H1 (cell line): ENCODE data around the gene TIFAB. TPM values are rescaled to one million over a fixed set of nuclear protein-coding genes. Genes with fewer than 3 reads are reported as not detected.

Experiments used
- CTCF ChIA-PET: fragments of 300-600 bp; sonication (Branson Sonifier 250); formaldehyde crosslinking; loops from one replicate; lab custom pipeline; 2021; ENCODE audit not compliant: partially characterized antibody; lab: Charles Lee
- POLR2A ChIA-PET: fragments of 300-600 bp; sonication (Branson Sonifier 250); formaldehyde crosslinking; loops from one replicate; lab custom pipeline; 2021; ENCODE audit warnings: inconsistent platforms; ENCODE audit not compliant: partially characterized antibody; lab: Charles Lee
- DNase-seq, 2 experiments: peaks; one replicate each; pipeline versions ENCODE4 v3.0.0 to v3.0.0-alpha.2; 2010 to 2022; ENCODE audit warnings: low spot score in 2 of 2, low read depth in 1 of 2, mixed read lengths in 1 of 2
- FAIRE-seq: peaks from 2 replicates; lab custom pipeline; 2011; peaks lifted over from hg19 to GRCh38; lab: Jason Lieb, UNC
- H2AFZ ChIP-seq: 2 replicates; pipeline ENCODE4 v1.8.1; 2012; ENCODE audit warnings: low read length, inconsistent platforms
- H2AK5ac ChIP-seq: 2 replicates; pipeline ENCODE4 v1.6.1; 2013; ENCODE audit warnings: low read depth, low read length
- H2BK120ac ChIP-seq: replicated peaks from 2 replicates; pipeline ENCODE3; 2013; ENCODE audit warnings: low read depth, low read length, inconsistent platforms
- H2BK12ac ChIP-seq: 2 replicates; pipeline ENCODE4 v1.6.1; 2013; ENCODE audit warnings: low read depth, low read length
- H2BK15ac ChIP-seq: 2 replicates; pipeline ENCODE4 v1.6.1; 2013; ENCODE audit warnings: low read length
- H2BK20ac ChIP-seq: 2 replicates; pipeline ENCODE4 v1.6.1; 2013; ENCODE audit warnings: low read length
- H2BK5ac ChIP-seq: 2 replicates; pipeline ENCODE4 v1.6.1; 2013; ENCODE audit warnings: low read depth, low read length
- H3K14ac ChIP-seq: 2 replicates; pipeline ENCODE4 v1.6.1; 2013; ENCODE audit warnings: inconsistent platforms; ENCODE audit not compliant: insufficient read length
- H3K18ac ChIP-seq: 2 replicates; pipeline ENCODE4 v1.6.1; 2013; ENCODE audit warnings: low read length; ENCODE audit errors: extremely low read depth
- H3K23ac ChIP-seq: 2 replicates; pipeline ENCODE4 v1.6.1; 2013; ENCODE audit warnings: inconsistent platforms; ENCODE audit not compliant: insufficient read length
- H3K23me2 ChIP-seq: 2 replicates; pipeline ENCODE4 v1.6.1; 2013; ENCODE audit warnings: low read depth, low read length
- H3K27ac ChIP-seq: 2 replicates; pipeline ENCODE4 v1.6.1; 2011; ENCODE audit warnings: low read depth, low read length, inconsistent platforms
- H3K27me3 ChIP-seq, 4 experiments: replicated peaks in 1 of 4; 1 replicate in 1 of 4; 2 replicates in 3 of 4; pipeline versions ENCODE4 v1.6.1 to v1.8.1; 2011 to 2013; ENCODE audit warnings: low read length in 3 of 4, mild to moderate bottlenecking in 3 of 4, inconsistent platforms in 2 of 4, mixed read lengths in 2 of 4, moderate library complexity in 1 of 4; ENCODE audit not compliant: control insufficient read depth in 3 of 4, insufficient read depth in 3 of 4; ENCODE audit errors: extremely low read depth in 1 of 4
- H3K36me3 ChIP-seq, 4 experiments: 2 replicates each; pipeline versions ENCODE4 v1.6.1 to v1.8.1; 2011 to 2013; ENCODE audit warnings: mild to moderate bottlenecking in 4 of 4, low read length in 3 of 4, moderate library complexity in 2 of 4, control low read depth in 1 of 4, inconsistent platforms in 1 of 4; ENCODE audit not compliant: insufficient read depth in 4 of 4, control insufficient read depth in 2 of 4
- H3K4ac ChIP-seq: replicated peaks from 2 replicates; pipeline ENCODE3; 2013; ENCODE audit warnings: low read length, low read depth, mixed read lengths, inconsistent platforms; ENCODE audit not compliant: insufficient read length
- H3K4me1 ChIP-seq, 4 experiments: replicated peaks in 1 of 4; 1 replicate in 1 of 4; 2 replicates in 3 of 4; pipeline versions ENCODE4 v1.6.1 to v1.8.1; 2011 to 2013; ENCODE audit warnings: low read length in 3 of 4, inconsistent platforms in 2 of 4, mixed read lengths in 1 of 4; ENCODE audit not compliant: insufficient read depth in 4 of 4, control insufficient read depth in 3 of 4
- H3K4me2 ChIP-seq, 2 experiments: 2 replicates each; pipeline versions ENCODE4 v1.6.1 to v1.8.1; 2011 to 2013; ENCODE audit warnings: low read depth in 2 of 2, low read length in 2 of 2, control low read depth in 1 of 2, inconsistent platforms in 1 of 2, mild to moderate bottlenecking in 1 of 2; ENCODE audit not compliant: insufficient read depth in 1 of 2
- H3K4me3 ChIP-seq, 4 experiments: fragments of 200-600, 300-600 bp in 1 of 4; sonication (generic), shearing (Covaris generic), sonication (Bioruptor Twin) in 1 of 4; 2 replicates each; pipeline versions ENCODE4 v1.5.1 to v1.8.1; 2011 to 2016; ENCODE audit warnings: low read length in 4 of 4, low read depth in 3 of 4, control low read depth in 2 of 4, inconsistent platforms in 2 of 4, mild to moderate bottlenecking in 2 of 4, mixed read lengths in 1 of 4, moderate library complexity in 1 of 4; ENCODE audit not compliant: insufficient read depth in 2 of 4; ENCODE audit errors: extremely low read depth in 1 of 4
- H3K56ac ChIP-seq: replicated peaks from 2 replicates; pipeline ENCODE3; 2013; ENCODE audit warnings: low read depth, mild to moderate bottlenecking, mixed read lengths, low read length, inconsistent platforms; ENCODE audit not compliant: insufficient read length
- H3K79me1 ChIP-seq: 2 replicates; pipeline ENCODE4 v1.6.1; 2013; ENCODE audit warnings: low read depth, low read length, control low read depth
- H3K79me2 ChIP-seq, 2 experiments: 2 replicates each; pipeline versions ENCODE4 v1.6.1 to v1.8.1; 2012 to 2013; ENCODE audit warnings: low read length in 2 of 2, mild to moderate bottlenecking in 2 of 2, inconsistent platforms in 1 of 2; ENCODE audit not compliant: insufficient read depth in 2 of 2, control insufficient read depth in 1 of 2
- H3K9ac ChIP-seq, 4 experiments: replicated peaks in 1 of 4; 1 replicate in 1 of 4; 2 replicates in 3 of 4; pipeline versions ENCODE4 v1.6.1 to v1.8.1; 2011 to 2013; ENCODE audit warnings: low read depth in 3 of 4, low read length in 3 of 4, control low read depth in 2 of 4, mild to moderate bottlenecking in 2 of 4, moderate library complexity in 2 of 4, inconsistent platforms in 1 of 4; ENCODE audit errors: extremely low read depth in 1 of 4
- H3K9me3 ChIP-seq, 2 experiments: 2 replicates each; pipeline versions ENCODE4 v1.6.1 to v1.8.1; 2012 to 2013; ENCODE audit warnings: mild to moderate bottlenecking in 2 of 2, moderate library complexity in 2 of 2, control low read depth in 1 of 2, inconsistent platforms in 1 of 2, low read depth in 1 of 2, low read length in 1 of 2, mixed read lengths in 1 of 2; ENCODE audit not compliant: insufficient read depth in 2 of 2
- H4K20me1 ChIP-seq, 2 experiments: replicated peaks in 1 of 2; 2 replicates each; pipeline versions ENCODE3 to v1.8.1; 2011 to 2013; ENCODE audit warnings: inconsistent platforms in 2 of 2, low read length in 2 of 2, mild to moderate bottlenecking in 1 of 2; ENCODE audit not compliant: insufficient read depth in 2 of 2, control insufficient read depth in 1 of 2
- H4K5ac ChIP-seq: 2 replicates; pipeline ENCODE4 v1.6.1; 2013; ENCODE audit warnings: low read length, low read depth, mixed read lengths, inconsistent platforms; ENCODE audit not compliant: insufficient read length
- H4K8ac ChIP-seq: 2 replicates; pipeline ENCODE4 v1.8.0; 2013; ENCODE audit warnings: mild to moderate bottlenecking, moderate library complexity, low read length, inconsistent platforms; ENCODE audit not compliant: insufficient read depth; ENCODE audit errors: extremely low read depth
- H4K91ac ChIP-seq: replicated peaks from 2 replicates; pipeline ENCODE3; 2013; ENCODE audit warnings: low read length, mixed read lengths, inconsistent platforms; ENCODE audit not compliant: insufficient read length
- E2F6 ChIP-seq: IDR thresholded peaks from 2 replicates; pipeline ENCODE4 v1.6.1; 2012; ENCODE audit warnings: inconsistent platforms
- HDAC6 ChIP-seq: IDR thresholded peaks from one replicate; pipeline ENCODE4 v1.7.1; 2012; ENCODE audit warnings: low read depth, mild to moderate bottlenecking, inconsistent platforms, low read length, moderate library complexity
- WGBS, 2 experiments: shearing (Covaris generic) in 1 of 2; methylation state at CpG; one replicate each; pipeline versions ENCODE4 v1.1.6 to v1.1.7; 2013 to 2015; ENCODE audit warnings: low lambda C conversion rate in 2 of 2, mixed read lengths in 2 of 2, inconsistent platforms in 1 of 2, low coverage in 1 of 2, missing lambda C conversion rate in 1 of 2; ENCODE audit not compliant: insufficient replicate concordance in 2 of 2, insufficient coverage in 1 of 2, insufficient read length in 1 of 2; ENCODE audit errors: extremely low coverage in 1 of 2, missing lambda C conversion rate in 1 of 2; 5-methylcytosine and 5-hydroxymethylcytosine counted together
- polyA plus RNA-seq, 7 experiments: library from polyadenylated mRNA; depleted of rRNA in 3 of 7; stranded (reverse) in 5 of 7; unstranded in 2 of 7; fragments of >200 nt in 5 of 7; fragments of 200-250 nt in 2 of 7; gene quantifications; 1 replicate in 5 of 7; 2 replicates in 1 of 7; 4 replicates in 1 of 7; pipeline versions ENCODE4 v1.2.1 to v1.2.3, GENCODE V29; 2011 to 2013; ENCODE audit warnings: missing spikeins in 2 of 7, mixed read lengths in 2 of 7
- total RNA-seq: library from RNA; stranded (reverse); fragmentation: NEBNext Ultra II Directional; extraction: Animal tissue kit (Norgen Biotek cat#: 25700); gene quantifications from 2 replicates; pipeline ENCODE4 v1.2.1, GENCODE V29; 2021

The TIFAB gene
- total and polyA plus RNA-seq, 2 of the 8 experiments (the other 6 are each of a cell fraction or from before 2014, with no cell fraction given): not detected

GRCh38 chr5:135473956-135474670, 22.0 kb upstream of the TIFAB start:
- H4K8ac ChIP-seq: no peak overlapping the region
- no peak for TF ChIP-seq HDAC6
- 0 out of 2 replicates have a peak, but pooled peaks have one; percentile 27 for TF ChIP-seq E2F6
- H3K4me3 ChIP-seq: no peak overlapping the region
- no peak overlapping the region for H3K9ac ChIP-seq
- H3K79me2 ChIP-seq: no peaks in the 10 kb centered on the region
- H3K18ac ChIP-seq: no peak overlapping the region
- no peak overlapping the region for H3K23ac ChIP-seq
- H3K4me2 ChIP-seq: no peak overlapping the region
- DNase-seq (no peak), FAIRE-seq (no peak)
- H4K91ac ChIP-seq: no peak overlapping the region
- no peak overlapping the region for H2AFZ ChIP-seq
- H2BK20ac ChIP-seq: no peak overlapping the region
- H4K5ac ChIP-seq: no peak overlapping the region
- ChIA-PET POLR2A (no interaction called here), CTCF (interaction anchor here (0.9 to 9.3 kb wide), 8 partner anchors 8 to 255 kb away, joined by 3 to 122 read pairs (median 4); no protein-coding TSS in a partner anchor)
- no peak overlapping the region for H2BK120ac ChIP-seq
- H3K9me3 ChIP-seq: no peaks in the 10 kb centered on the region
- H3K36me3 ChIP-seq: no peaks in the 10 kb centered on the region
- H3K14ac ChIP-seq: no peak overlapping the region
- no peak overlapping the region for H3K4ac ChIP-seq
- H3K56ac ChIP-seq: no peak overlapping the region
- H3K27ac ChIP-seq: no peak overlapping the region
- H2BK15ac ChIP-seq: no peak overlapping the region
- peaks cover 0 to 3% of the 10 kb centered on the region in 2 experiments for H4K20me1 ChIP-seq
- H3K79me1 ChIP-seq: no peaks in the 10 kb centered on the region
- WGBS, 2 experiments: 83% methylated on average over 12 of the region's 12 CpGs; no CpG with 5 or more reads in 1 of the 2 experiments
- H3K23me2 ChIP-seq: no peaks in the 10 kb centered on the region
- H2AK5ac ChIP-seq: no peak overlapping the region
- H2BK5ac ChIP-seq: no peak overlapping the region
- peaks cover 4 to 67% (median 41%) of the 10 kb centered on the region in 4 experiments for H3K27me3 ChIP-seq
- H2BK12ac ChIP-seq: no peak overlapping the region
- peaks cover 0 to 13% (median 7%) of the 10 kb centered on the region in 4 experiments; a peak in 5 of 7 replicates for H3K4me1 ChIP-seq
